ENCODE results near the gene KIF6.

KIF6 gene

GRCh38 chr6:39338397-39338796 lies 386.8 kb downstream of the KIF6 start:
- DNase-seq: no peak

GRCh38 chr6:39335780-39336545 lies 389.2 kb downstream of the KIF6 start:
- no peak for DNase-seq

- DNase-seq: no peak
Observed at GRCh38 chr6:39333644-39334438, 391.4 kb downstream of the KIF6 start.

DNA sequence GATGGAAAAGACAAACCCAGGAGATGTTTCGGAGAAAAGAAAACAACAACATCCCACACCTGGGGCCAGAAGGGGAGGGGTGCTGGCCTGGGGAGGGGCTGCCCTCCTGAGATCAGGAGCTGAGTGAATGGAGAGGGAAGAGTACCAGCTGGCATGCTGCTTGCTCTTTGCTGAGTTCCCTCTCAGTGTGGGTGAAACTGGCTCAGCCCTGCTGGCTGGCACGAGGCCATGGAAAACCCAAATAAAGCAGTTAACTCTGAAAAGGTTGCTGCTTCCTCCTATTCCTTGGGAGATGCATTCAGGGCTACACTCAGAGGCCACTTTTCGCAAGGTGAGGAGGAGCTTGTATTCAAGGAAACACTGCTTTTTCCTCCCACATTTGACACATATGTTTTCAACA lies 394.7 kb downstream of the KIF6 start:
- DNase-seq: no peak

DNA sequence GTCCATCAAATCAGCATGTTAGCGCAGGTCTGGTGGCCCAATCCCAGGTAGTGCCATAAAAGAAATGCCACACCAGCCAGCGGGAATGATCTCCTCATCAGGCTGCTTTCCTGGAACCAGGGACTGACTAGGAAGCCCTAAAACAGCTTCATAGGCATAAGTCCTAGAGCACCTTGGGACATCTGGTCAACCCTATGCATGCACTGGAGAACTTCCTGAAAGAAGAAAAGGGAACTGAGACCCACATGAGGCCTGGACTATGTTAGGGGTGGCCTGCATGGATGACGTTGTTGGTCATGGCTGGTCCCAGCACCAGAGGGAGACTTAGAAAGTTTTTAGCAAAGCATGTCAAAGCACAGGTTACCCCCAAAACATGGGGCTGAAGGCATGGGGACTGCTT lies 395.2 kb downstream of the KIF6 start:
- no peak for DNase-seq

- no peak for DNase-seq
Observed at GRCh38 chr6:39328066-39328465, 397.1 kb downstream of the KIF6 start.

DNA sequence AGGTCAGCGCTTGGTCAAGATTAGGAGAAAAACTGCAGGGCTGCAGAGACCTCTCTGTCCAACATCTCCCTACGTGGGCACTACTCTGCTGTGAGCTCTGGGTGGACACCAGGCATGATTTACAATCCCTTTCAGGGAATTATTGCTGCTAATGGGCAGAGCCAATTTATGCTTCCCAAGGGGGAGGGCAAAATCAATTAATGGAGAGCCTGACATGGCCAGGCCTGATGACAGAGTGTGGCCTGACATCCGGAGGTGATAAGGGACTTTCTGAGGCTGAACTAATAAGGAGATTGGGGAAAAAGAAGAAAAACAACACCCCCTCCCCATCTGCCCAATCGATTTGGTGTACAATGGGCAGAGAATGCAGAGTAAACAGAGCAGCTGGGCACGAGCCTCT lies 397.7 kb downstream of the KIF6 start:
- DNase-seq: no peak

GRCh38 chr6:39322306-39322850 lies 402.8 kb downstream of the KIF6 start, which contains the start of gene KCNK16:
KCNK16 (minus strand) TSS chr6:39322702; CDS start chr6:39322540, 162 bp downstream.
- DNase-seq: no peak

DNA sequence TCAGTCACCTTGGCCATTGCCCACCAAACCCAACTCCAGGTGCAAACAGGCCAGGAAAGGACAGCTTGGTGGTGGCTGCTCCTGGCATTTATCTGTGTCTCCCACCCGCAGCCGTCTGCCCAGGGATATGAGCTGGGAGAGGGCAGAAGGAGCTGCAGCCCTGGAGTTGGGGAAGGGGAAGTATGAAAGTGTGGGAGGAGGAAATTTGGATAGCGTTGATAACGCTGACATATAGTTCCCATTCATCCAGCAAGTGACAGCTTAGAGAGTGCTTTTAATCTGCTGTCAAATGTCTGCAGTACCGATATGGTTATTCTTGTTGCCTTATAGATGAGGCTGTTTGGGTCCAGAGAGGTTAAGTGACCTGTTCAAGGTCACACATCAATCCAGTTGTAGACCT lies 403.4 kb downstream of the KIF6 start:
- DNase-seq: no peak

GRCh38 chr6:39320363-39320984 lies 404.7 kb downstream of the KIF6 start:
- DNase-seq: no peak

DNA sequence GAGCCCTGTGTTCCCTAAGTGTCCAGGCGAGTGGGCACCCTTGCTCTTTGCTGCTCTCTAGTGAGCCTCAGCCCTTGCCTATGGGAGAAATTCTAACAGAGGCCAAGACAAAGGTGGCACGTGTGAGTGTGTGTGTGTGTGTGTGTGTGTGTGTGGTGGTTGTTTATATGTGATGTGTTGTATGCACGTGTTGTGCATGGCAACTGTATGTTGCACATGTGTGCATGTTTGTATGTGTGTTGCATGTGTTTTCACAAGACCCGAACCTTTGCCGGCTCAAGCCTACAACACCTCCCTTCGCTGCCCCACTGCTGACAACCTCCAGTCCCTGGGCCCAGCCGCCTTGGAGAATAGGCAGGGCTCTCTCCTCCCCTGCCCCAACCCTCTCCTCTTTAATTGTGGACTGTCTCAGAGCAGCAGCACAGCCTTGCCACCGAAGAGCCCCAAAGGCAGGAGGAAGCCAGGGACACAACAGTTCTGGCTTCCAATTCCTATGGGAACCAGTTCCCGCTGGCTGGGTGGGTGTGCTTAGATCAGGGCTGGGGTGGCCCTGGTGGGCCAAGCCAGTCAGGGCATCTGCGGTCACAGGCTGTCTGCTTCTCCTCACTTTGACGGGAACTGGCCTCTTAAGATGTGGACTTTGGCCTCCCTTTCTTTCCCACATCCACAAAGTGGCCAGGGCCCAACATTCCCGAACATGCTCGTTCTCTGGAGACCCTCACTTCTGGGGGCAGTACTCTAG lies 405.4 kb downstream of the KIF6 start:
- DNase-seq: no peak

DNA sequence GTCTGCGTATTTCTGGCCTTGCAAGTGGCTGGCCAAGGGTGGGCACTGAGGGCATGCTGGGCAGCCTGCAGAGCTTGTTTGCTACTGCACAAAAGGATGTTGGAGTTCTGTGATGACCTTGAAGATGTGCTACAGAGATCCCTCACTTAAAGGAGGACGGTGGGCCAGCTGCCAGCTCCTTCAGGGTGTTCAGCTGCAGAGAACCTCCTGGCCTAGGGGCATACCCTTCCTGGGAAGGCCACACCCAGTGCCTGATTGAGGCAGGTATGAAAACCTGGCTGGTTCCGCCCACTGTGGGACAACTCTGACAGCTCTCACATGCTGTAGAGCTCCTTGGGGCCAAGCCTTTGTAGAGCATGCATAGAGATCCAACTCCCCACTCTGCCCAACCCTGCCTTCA lies 408.0 kb downstream of the KIF6 start:
- DNase-seq: no peak

DNA sequence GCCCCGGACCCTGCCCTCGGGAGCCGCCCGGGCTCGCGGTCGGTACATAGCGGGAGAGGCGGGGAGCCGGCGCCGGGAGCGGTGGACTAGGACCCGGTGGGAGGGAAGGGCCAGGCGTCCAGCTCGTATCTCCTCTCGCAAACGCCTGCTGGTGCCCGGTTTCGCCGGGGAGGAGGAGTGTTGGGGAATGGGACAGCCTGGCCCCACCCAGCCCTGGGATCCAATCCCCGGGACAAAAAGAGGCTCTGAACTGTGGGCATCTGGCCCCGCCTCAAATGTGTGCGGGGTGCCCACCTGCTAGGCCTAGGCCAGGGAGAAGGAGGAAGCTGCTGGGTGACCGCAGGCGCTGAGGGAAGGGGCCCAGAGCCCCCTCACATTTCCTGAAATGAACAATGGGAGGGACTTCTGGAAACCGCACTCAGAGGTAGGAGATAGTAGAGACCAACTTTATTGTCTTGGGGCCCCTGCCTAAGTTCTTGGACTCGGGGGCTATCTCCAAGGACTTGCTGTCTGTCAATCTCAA lies 410.9 kb downstream of the KIF6 start, which contains the start of gene KCNK17:
KCNK17 (minus strand) TSS at position 147 of the 523 bp plus-strand sequence; CDS start at position 48, 99 bp downstream.
- no peak for DNase-seq

DNA sequence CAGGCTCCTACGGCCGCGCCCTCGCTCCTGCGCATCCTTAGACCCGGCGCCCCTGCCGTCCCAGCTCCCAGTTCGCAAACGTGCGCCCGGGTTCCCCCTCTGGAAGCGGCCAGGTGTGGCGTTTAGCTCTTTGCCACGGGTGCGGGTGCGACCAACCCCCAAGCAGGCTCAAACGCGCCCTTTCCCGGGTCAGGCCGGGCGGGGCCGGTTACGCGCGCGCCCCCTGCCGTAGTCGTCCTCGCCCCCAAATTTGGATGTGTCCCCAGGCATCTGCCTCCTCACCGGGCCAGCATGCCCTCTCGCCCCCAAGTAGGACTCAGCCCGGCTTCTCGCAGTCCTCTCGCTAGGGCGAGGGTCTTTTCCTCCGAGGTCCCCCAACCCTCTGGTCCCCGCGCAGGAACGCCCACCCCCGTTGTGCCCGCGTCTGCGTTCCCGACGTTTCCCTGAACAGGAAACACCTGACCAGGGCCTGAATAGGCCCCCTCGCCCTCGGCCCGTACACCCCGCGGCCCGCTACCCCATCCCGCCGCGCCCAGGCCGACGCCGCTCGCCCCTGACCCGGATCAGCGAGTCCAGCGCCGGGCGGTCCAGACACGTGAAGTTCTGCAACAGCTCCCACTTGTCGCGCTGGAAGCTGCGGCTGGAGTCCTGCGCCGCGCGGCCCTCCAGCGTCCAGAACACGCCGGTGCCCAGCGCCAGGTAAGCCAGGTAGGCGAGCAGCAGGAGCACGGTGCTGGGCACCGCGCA lies 411.5 kb downstream of the KIF6 start:
- DNase-seq: no peak

GRCh38 chr6:39312912-39313525 lies 412.2 kb downstream of the KIF6 start:
- DNase-seq: no peak

DNA sequence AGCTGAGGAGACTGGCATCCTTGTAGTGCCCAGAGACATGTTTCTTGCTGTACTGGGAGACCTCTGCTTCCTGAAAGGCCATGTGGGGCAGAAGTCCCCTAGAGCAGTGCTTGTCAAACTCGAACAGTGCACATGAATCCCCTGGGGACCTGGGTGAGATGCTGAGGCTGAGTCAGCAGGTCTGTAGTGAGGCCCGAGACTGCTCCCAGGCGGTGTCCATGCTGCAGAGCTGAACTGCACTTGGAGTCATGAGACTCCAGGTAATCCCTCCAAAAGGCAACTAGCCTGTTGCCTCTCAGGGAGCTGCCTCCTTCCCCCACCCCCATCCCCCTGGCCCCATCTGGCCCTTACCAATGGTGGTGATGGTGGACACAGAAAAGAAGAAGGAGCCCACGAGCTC lies 414.7 kb downstream of the KIF6 start:
- DNase-seq: no peak

DNA sequence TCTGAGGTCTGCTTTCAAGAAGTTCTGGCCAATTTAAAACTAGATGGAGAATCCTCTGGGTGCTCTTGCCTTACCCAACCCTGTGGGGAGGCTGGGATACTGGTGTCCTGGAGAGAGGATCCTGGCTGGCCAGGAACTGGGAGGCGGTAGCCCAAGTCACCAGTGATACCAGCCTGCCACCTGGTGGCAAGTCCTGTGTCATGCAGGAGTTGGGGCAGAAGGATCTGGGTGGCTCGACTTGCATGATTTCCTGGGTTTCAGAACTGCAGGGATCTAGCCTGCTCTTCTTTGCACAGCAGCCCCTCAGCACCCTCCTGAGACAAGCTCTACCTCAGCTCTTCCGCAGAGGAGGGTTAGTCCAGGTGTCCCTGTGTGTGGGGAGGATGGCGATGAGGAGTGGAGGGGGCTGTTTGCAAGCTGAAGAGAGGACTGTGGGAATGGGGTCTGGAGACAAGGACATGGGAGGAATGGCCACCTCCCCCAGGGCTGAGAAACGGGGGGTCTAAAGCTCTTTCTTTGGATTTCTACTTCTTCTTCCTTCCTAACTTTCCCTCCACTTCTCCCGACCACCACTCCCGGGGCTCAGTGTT lies 415.2 kb downstream of the KIF6 start:
- peak; percentile 46 for DNase-seq

DNA sequence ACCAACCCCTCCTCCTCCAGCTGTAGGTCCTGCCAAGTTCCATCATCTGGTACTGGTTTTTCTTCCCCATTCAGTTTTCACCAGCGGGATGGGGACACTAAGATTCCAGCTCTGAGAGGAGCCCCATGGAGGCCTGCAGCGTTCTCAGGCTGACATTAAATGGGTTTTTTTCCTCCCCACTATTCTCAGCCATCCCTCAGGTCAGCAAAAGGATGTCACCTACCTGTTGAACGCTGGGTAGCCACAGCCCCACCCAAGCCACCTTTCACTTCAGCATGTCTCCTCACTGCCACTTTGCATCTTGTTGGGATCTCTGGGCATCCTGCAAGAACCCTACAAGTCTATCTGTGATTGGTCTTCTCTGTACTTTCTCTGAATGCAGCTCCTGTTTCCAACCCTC lies 417.7 kb downstream of the KIF6 start:
- DNase-seq: no peak

- no peak for DNase-seq
Observed at GRCh38 chr6:39304951-39305350, 420.3 kb downstream of the KIF6 start.

DNA sequence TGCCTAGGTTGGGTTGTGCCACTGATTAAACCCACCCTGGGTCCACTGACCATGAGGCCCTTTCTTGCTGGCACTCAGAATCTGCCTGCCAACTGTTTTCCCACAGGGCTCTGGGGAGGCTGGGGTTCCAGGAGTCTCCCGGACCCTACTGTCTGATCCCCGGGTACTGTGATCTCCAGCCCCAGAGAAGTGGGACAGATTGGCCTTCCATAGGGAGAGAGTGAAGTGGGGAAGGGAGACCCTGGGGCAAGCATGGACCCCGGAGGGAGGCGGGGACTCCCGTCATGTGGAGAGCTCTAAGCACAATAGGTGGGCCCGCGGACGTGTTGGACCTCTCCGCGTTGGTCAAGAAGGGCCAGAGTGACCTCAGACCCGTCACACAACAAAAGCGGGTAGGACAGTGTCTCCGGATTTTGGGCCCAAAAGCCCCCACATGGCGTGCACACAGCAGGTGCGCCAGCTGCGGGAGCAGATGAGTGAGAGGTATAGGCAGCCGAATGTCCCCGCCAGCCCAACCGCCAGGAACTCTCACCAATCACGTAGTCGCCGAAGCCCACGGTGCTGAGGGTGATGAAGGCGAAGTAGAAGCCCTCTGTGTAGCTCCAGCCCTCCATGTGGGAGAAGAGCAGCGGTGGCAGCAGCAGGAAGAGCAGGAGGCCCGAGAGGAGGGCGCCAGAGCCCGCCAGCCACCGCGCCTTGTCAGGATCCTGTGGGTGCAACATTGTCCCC lies 421.6 kb downstream of the KIF6 start:
- DNase-seq: no peak
